ENCODE measurements around the gene AUH.
"Not testable (repeated sequence)": the region's sequence is repeated elsewhere in the genome, so short reads cannot be mapped to it uniquely, and the experiment has no call there.

AUH gene

GRCh38 chr9:91361291-91362050 is at the start of gene AUH:
Gene AUH, minus strand, starts transcription at chr9:91361918. Its CDS starts 29 bp downstream, at chr9:91361889.
- in situ Hi-C loops (cut with MboI; ENCODE audit: low sequenced_read_pairs): no loop called here

GRCh38 chr9:91411096-91411771 is 49.5 kb upstream of the AUH start:
- in situ Hi-C loops (cut with MboI; ENCODE audit: low sequenced_read_pairs): loop anchor here (25.0 kb wide), 1 partner anchor 224 kb away; no protein-coding TSS in a partner anchor

- in situ Hi-C loops (cut with MboI; ENCODE audit: low sequenced_read_pairs): loop anchor here (25.0 kb wide), 1 partner anchor 223 kb away; no protein-coding TSS in a partner anchor
Measured at GRCh38 chr9:91410161-91410560, 48.4 kb upstream of the AUH start.

GRCh38 chr9:91408475-91408874 is 46.8 kb upstream of the AUH start:
- in situ Hi-C loops (cut with MboI; ENCODE audit: low sequenced_read_pairs): loop anchor here (25.0 kb wide), 1 partner anchor 221 kb away; no protein-coding TSS in a partner anchor

GRCh38 chr9:91407580-91408318 is 46.0 kb upstream of the AUH start:
- in situ Hi-C loops (cut with MboI; ENCODE audit: low sequenced_read_pairs): loop anchor here (25.0 kb wide), 1 partner anchor 220 kb away; no protein-coding TSS in a partner anchor

- in situ Hi-C loops (cut with MboI; ENCODE audit: low sequenced_read_pairs): loop anchor here (25.0 kb wide), 1 partner anchor 218 kb away; no protein-coding TSS in a partner anchor
Measured at GRCh38 chr9:91405343-91406077, 43.8 kb upstream of the AUH start.

- in situ Hi-C loops (cut with MboI; ENCODE audit: low sequenced_read_pairs): loop anchor here (25.0 kb wide), 1 partner anchor 217 kb away; no protein-coding TSS in a partner anchor
Measured at GRCh38 chr9:91403665-91404543, 42.2 kb upstream of the AUH start.

GRCh38 chr9:91398926-91399325 is 37.2 kb upstream of the AUH start:
- in situ Hi-C loops (cut with MboI; ENCODE audit: low sequenced_read_pairs): no loop called here

GRCh38 chr9:91395553-91396471 is 34.1 kb upstream of the AUH start:
- in situ Hi-C loops (cut with MboI; ENCODE audit: low sequenced_read_pairs): no loop called here

- in situ Hi-C loops (cut with MboI; ENCODE audit: low sequenced_read_pairs): no loop called here
Measured at GRCh38 chr9:91395106-91395552, 33.4 kb upstream of the AUH start.

GRCh38 chr9:91393826-91394225 is 32.1 kb upstream of the AUH start:
- in situ Hi-C loops (cut with MboI; ENCODE audit: low sequenced_read_pairs): no loop called here

GRCh38 chr9:91392435-91392834 is 30.7 kb upstream of the AUH start:
- in situ Hi-C loops (cut with MboI; ENCODE audit: low sequenced_read_pairs): no loop called here

- in situ Hi-C loops (cut with MboI; ENCODE audit: low sequenced_read_pairs): no loop called here
Measured at GRCh38 chr9:91391818-91392217, 30.1 kb upstream of the AUH start.

GRCh38 chr9:91391412-91391811 is 29.7 kb upstream of the AUH start:
- in situ Hi-C loops (cut with MboI; ENCODE audit: low sequenced_read_pairs): no loop called here

GRCh38 chr9:91389686-91390085 is 28.0 kb upstream of the AUH start:
- in situ Hi-C loops (cut with MboI; ENCODE audit: low sequenced_read_pairs): not testable (repeated sequence)

- in situ Hi-C loops (cut with MboI; ENCODE audit: low sequenced_read_pairs): no loop called here
Measured at GRCh38 chr9:91386765-91387164, 25.0 kb upstream of the AUH start.

GRCh38 chr9:91384954-91385353 is 23.2 kb upstream of the AUH start:
- in situ Hi-C loops (cut with MboI; ENCODE audit: low sequenced_read_pairs): no loop called here

- in situ Hi-C loops (cut with MboI; ENCODE audit: low sequenced_read_pairs): no loop called here
Measured at GRCh38 chr9:91383577-91383976, 21.9 kb upstream of the AUH start.

Measured in HL-60/S4 treated with phorbol 12-myristate 13-acetate at 8.2 ng/mL for 4 days and 3 days (cell line).